Endothelial cell of umbilical vein (primary cell): ENCODE data around the gene APOBEC2.

Experiments used
- CTCF ChIP-seq, 2 donors: IDR thresholded peaks; 1 replicate in 1 of 2; 2 replicates in 1 of 2; pipeline ENCODE4 v1.5.1; 2011; ENCODE audit warnings: low read length in 2 of 2, mild to moderate bottlenecking in 2 of 2, moderate library complexity in 2 of 2, control low read depth in 1 of 2, inconsistent platforms in 1 of 2, low read depth in 1 of 2; ENCODE audit not compliant: insufficient read depth in 1 of 2; ENCODE audit errors: extremely low read depth in 1 of 2
- EZH2 ChIP-seq: IDR thresholded peaks from 2 replicates; pipeline ENCODE4 v1.6.1; 2012; ENCODE audit warnings: borderline replicate concordance, low read depth, mild to moderate bottlenecking, moderate library complexity, low read length, inconsistent platforms; ENCODE audit not compliant: severe bottlenecking
- GATA2 ChIP-seq: IDR thresholded peaks from 2 replicates; pipeline ENCODE4 v1.7.0; 2011; ENCODE audit warnings: low read depth, mild to moderate bottlenecking, moderate library complexity, mixed read lengths, low read length; ENCODE audit not compliant: insufficient read length, insufficient read depth
- JUN ChIP-seq: IDR thresholded peaks from 2 replicates; pipeline ENCODE4 v1.6.1; 2011; ENCODE audit warnings: borderline replicate concordance, low read depth; ENCODE audit not compliant: insufficient read length, insufficient read depth
- MAX ChIP-seq: IDR thresholded peaks from 2 replicates; pipeline ENCODE4 v1.6.1; 2011; ENCODE audit not compliant: insufficient read depth, insufficient read length
- POLR2A ChIP-seq: IDR thresholded peaks from 2 replicates; pipeline ENCODE4 v1.6.1; 2012; ENCODE audit warnings: low read depth, mild to moderate bottlenecking, control low read depth, low read length
- POLR2AphosphoS5 ChIP-seq: IDR thresholded peaks from 2 replicates; pipeline ENCODE4 v1.6.1; 2012; ENCODE audit warnings: low read depth, mild to moderate bottlenecking, control low read depth, low read length, moderate library complexity; ENCODE audit not compliant: insufficient read depth

- TF ChIP-seq POLR2AphosphoS5 (no peak), POLR2A (no peak), CTCF (IDR thresholded peaks at IDR 0.05; ENCODE audit: extremely low read depth in 1 of 2, insufficient read depth in 1 of 2, low read depth in 1 of 2, low read length in 2 of 2) (no peak), EZH2 (no peak), JUN (no peak), MAX (no peak), GATA2 (no peak)
These were observed at the start of gene APOBEC2 for GRCh38 chr6:41053041-41053440.
